HEK293 (cell line): ENCODE results near the gene PANX2.

ENCODE experiments used
- CTCF ChIA-PET: fragments of 350-600 bp; formaldehyde crosslinking; extraction: SDS; loops from one replicate; lab custom pipeline; 2021; ENCODE audit warnings: antibody characterized with exemption; lab: Yijun Ruan, JAX
- POLR2A ChIA-PET: fragments of 300-600 bp; formaldehyde crosslinking; extraction: SDS; loops from one replicate; lab custom pipeline; 2020; ENCODE audit warnings: antibody characterized with exemption, inconsistent platforms; lab: Yijun Ruan, JAX
- H3K27ac ChIP-seq: fragments of 200-500 bp; sonication (Bioruptor generic); 2 replicates; pipeline ENCODE4 v1.5.1; 2014; ENCODE audit warnings: low read depth, low read length, control low read depth, inconsistent platforms; ENCODE audit errors: extremely low read depth
- H3K36me3 ChIP-seq, 2 experiments: fragments of 200-500 bp in 1 of 2; sonication (Bioruptor generic) in 1 of 2; 1 replicate in 1 of 2; 2 replicates in 1 of 2; pipeline ENCODE4 v1.5.1; 2014 to 2017; ENCODE audit warnings: inconsistent platforms in 2 of 2, low read length in 2 of 2; ENCODE audit not compliant: control insufficient read depth in 2 of 2, insufficient read depth in 1 of 2
- H3K4me1 ChIP-seq: fragments of 200-500 bp; sonication (Bioruptor generic); 2 replicates; pipeline ENCODE4 v1.5.1; 2014; ENCODE audit warnings: mild to moderate bottlenecking, low read length, inconsistent platforms; ENCODE audit not compliant: control insufficient read depth, insufficient read depth
- H3K4me3 ChIP-seq: 2 replicates; pipeline ENCODE4 v1.5.1; 2011; ENCODE audit warnings: low read depth, mild to moderate bottlenecking, control low read depth, low read length, moderate library complexity
- H3K9me3 ChIP-seq: fragments of 200-500 bp; sonication (Bioruptor generic); 2 replicates; pipeline ENCODE4 v1.5.1; 2014; ENCODE audit warnings: low read depth, low read length, inconsistent platforms; ENCODE audit not compliant: control insufficient read depth, insufficient read depth
- EGR2 ChIP-seq: fragments of 450-650 bp; formaldehyde crosslinking; IDR thresholded peaks from 2 replicates; pipeline ENCODE4 v1.5.1; 2016; ENCODE audit warnings: low read depth, missing biosample characterization, missing genetic modification characterization
- FEZF1 ChIP-seq: fragments of 450-650 bp; formaldehyde crosslinking; IDR thresholded peaks from 2 replicates; pipeline ENCODE4 v1.5.1; 2016; ENCODE audit warnings: missing biosample characterization, missing genetic modification characterization
- GLIS2 ChIP-seq: fragments of 450-650 bp; formaldehyde crosslinking; IDR thresholded peaks from 2 replicates; pipeline ENCODE4 v1.5.1; 2016; ENCODE audit warnings: missing biosample characterization, missing genetic modification characterization
- IKZF3 ChIP-seq: fragments of 450-650 bp; IDR thresholded peaks from 2 replicates; pipeline ENCODE4 v1.5.0; 2018; ENCODE audit warnings: missing biosample characterization, mild to moderate bottlenecking, missing genetic modification characterization, moderate library complexity
- KLF8 ChIP-seq: fragments of 450-650 bp; formaldehyde crosslinking; IDR thresholded peaks from 2 replicates; pipeline ENCODE4 v1.5.1; 2016; ENCODE audit warnings: missing biosample characterization, missing genetic modification characterization
- SCRT2 ChIP-seq: fragments of 450-650 bp; formaldehyde crosslinking; IDR thresholded peaks from 2 replicates; pipeline ENCODE4 v1.5.1; 2016; ENCODE audit warnings: missing biosample characterization, missing genetic modification characterization
- ZFHX2 ChIP-seq: fragments of 450-650 bp; formaldehyde crosslinking; conservative IDR thresholded peaks from 2 replicates; pipeline ENCODE4 v1.5.1; 2016; ENCODE audit warnings: missing biosample characterization, missing genetic modification characterization
- ZNF121 ChIP-seq: fragments of 450-650 bp; formaldehyde crosslinking; IDR thresholded peaks from 2 replicates; pipeline ENCODE4 v1.5.1; 2016; ENCODE audit warnings: missing biosample characterization, missing genetic modification characterization
- ZNF157 ChIP-seq: fragments of 450-650 bp; formaldehyde crosslinking; IDR thresholded peaks from 2 replicates; pipeline ENCODE4 v1.5.1; 2016; ENCODE audit warnings: missing biosample characterization, missing genetic modification characterization
- ZNF16 ChIP-seq: fragments of 450-650 bp; formaldehyde crosslinking; IDR thresholded peaks from 2 replicates; pipeline ENCODE4 v1.5.1; 2016; ENCODE audit warnings: low read depth, missing biosample characterization, missing genetic modification characterization
- ZNF174 ChIP-seq: fragments of 450-650 bp; formaldehyde crosslinking; IDR thresholded peaks from 2 replicates; pipeline ENCODE4 v1.5.0; 2017; ENCODE audit warnings: missing biosample characterization, mild to moderate bottlenecking, missing genetic modification characterization
- ZNF549 ChIP-seq: fragments of 450-650 bp; IDR thresholded peaks from 2 replicates; pipeline ENCODE4 v1.5.1; 2018; ENCODE audit warnings: missing biosample characterization, missing genetic modification characterization, mild to moderate bottlenecking, inconsistent platforms, moderate library complexity
- ZNF660 ChIP-seq: fragments of 450-650 bp; IDR thresholded peaks from 2 replicates; pipeline ENCODE4 v1.5.1; 2018; ENCODE audit warnings: missing biosample characterization, mild to moderate bottlenecking, missing genetic modification characterization
- ZNF670 ChIP-seq: fragments of 450-650 bp; formaldehyde crosslinking; IDR thresholded peaks from 2 replicates; pipeline ENCODE4 v1.5.1; 2016; ENCODE audit warnings: missing biosample characterization, missing genetic modification characterization, low read depth
- ZNF768 ChIP-seq: fragments of 450-650 bp; formaldehyde crosslinking; IDR thresholded peaks from 2 replicates; pipeline ENCODE4 v1.5.1; 2018; ENCODE audit warnings: missing biosample characterization, mild to moderate bottlenecking, missing genetic modification characterization
- TF ChIP-seq, protein P1 (sequence below): fragments of 450-650 bp; formaldehyde crosslinking; IDR thresholded peaks from 2 replicates; pipeline ENCODE4 v1.5.1; 2016; ENCODE audit warnings: missing biosample characterization, missing genetic modification characterization
- TF ChIP-seq, protein P2 (sequence below): fragments of 450-650 bp; formaldehyde crosslinking; IDR thresholded peaks from 2 replicates; pipeline ENCODE4 v1.5.1; 2016; ENCODE audit warnings: missing biosample characterization, missing genetic modification characterization

Gene PANX2

GRCh38 chr22:50208939-50209892 is 38.7 kb downstream of the PANX2 start:
- ChIA-PET CTCF (interaction anchor here (0.5 to 2.0 kb wide), 12 partner anchors 26 to 443 kb away, joined by 3 to 6 read pairs (median 4); no protein-coding TSS in a partner anchor), POLR2A (interaction anchor here (0.7 to 1.1 kb wide), 2 partner anchors 34 to 247 kb away, joined by 3 to 4 read pairs; no protein-coding TSS in a partner anchor)
- H3K36me3 ChIP-seq, result peaks cover 28 to 88% of the 10 kb centered on the region in 2 experiments
- H3K4me3 ChIP-seq, result no peak overlapping the region
- TF ChIP-seq EGR2 (tag by site-specific recombination) (peak; percentile 31; the same call in 1 of the 2 replicates), SCRT2 (tag by site-specific recombination) (no peak), ZFHX2 (tag by site-specific recombination) (peak; percentile 52), ZNF157 (peak; percentile 54; the same call in 1 of the 2 replicates), ZNF549 (no peak), GLIS2 (tag by site-specific recombination) (peak; percentile 33)
- no peaks in the 10 kb centered on the region for H3K4me1 ChIP-seq
- no peak overlapping the region for H3K27ac ChIP-seq
- no peaks in the 10 kb centered on the region for H3K9me3 ChIP-seq

GRCh38 chr22:50209893-50210292 is 39.4 kb downstream of the PANX2 start:
- Histone ChIP-seq H3K9me3 (no peaks in the 10 kb centered on the region), H3K27ac (no peak overlapping the region), H3K4me3 (no peak overlapping the region), H3K36me3 (peaks cover 30 to 89% of the 10 kb centered on the region in 2 experiments), H3K4me1 (no peaks in the 10 kb centered on the region)
- ChIA-PET POLR2A (no interaction called here), CTCF (interaction anchor here (1.2 to 2.7 kb wide), 2 partner anchors 33 to 60 kb away, joined by 4 to 24 read pairs; no protein-coding TSS in a partner anchor)
- TF ChIP-seq ZNF549 (no peak), FEZF1 (tag by site-specific recombination) (no peak), KLF8 (tag by site-specific recombination) (peak; percentile 32; the same call in 1 of the 2 replicates), IKZF3 (tag by site-specific recombination) (no peak), ZNF768 (tag by site-specific recombination) (peak; percentile 31; the same call in 1 of the 2 replicates)
- TF ChIP-seq, protein P1, sequence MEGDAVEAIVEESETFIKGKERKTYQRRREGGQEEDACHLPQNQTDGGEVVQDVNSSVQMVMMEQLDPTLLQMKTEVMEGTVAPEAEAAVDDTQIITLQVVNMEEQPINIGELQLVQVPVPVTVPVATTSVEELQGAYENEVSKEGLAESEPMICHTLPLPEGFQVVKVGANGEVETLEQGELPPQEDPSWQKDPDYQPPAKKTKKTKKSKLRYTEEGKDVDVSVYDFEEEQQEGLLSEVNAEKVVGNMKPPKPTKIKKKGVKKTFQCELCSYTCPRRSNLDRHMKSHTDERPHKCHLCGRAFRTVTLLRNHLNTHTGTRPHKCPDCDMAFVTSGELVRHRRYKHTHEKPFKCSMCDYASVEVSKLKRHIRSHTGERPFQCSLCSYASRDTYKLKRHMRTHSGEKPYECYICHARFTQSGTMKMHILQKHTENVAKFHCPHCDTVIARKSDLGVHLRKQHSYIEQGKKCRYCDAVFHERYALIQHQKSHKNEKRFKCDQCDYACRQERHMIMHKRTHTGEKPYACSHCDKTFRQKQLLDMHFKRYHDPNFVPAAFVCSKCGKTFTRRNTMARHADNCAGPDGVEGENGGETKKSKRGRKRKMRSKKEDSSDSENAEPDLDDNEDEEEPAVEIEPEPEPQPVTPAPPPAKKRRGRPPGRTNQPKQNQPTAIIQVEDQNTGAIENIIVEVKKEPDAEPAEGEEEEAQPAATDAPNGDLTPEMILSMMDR (tag by site-specific recombination), result peak; percentile 70
- TF ChIP-seq, protein P2, sequence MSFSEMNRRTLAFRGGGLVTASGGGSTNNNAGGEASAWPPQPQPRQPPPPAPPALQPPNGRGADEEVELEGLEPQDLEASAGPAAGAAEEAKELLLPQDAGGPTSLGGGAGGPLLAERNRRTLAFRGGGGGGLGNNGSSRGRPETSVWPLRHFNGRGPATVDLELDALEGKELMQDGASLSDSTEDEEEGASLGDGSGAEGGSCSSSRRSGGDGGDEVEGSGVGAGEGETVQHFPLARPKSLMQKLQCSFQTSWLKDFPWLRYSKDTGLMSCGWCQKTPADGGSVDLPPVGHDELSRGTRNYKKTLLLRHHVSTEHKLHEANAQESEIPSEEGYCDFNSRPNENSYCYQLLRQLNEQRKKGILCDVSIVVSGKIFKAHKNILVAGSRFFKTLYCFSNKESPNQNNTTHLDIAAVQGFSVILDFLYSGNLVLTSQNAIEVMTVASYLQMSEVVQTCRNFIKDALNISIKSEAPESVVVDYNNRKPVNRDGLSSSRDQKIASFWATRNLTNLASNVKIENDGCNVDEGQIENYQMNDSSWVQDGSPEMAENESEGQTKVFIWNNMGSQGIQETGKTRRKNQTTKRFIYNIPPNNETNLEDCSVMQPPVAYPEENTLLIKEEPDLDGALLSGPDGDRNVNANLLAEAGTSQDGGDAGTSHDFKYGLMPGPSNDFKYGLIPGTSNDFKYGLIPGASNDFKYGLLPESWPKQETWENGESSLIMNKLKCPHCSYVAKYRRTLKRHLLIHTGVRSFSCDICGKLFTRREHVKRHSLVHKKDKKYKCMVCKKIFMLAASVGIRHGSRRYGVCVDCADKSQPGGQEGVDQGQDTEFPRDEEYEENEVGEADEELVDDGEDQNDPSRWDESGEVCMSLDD (tag by site-specific recombination), result no peak

DNA sequence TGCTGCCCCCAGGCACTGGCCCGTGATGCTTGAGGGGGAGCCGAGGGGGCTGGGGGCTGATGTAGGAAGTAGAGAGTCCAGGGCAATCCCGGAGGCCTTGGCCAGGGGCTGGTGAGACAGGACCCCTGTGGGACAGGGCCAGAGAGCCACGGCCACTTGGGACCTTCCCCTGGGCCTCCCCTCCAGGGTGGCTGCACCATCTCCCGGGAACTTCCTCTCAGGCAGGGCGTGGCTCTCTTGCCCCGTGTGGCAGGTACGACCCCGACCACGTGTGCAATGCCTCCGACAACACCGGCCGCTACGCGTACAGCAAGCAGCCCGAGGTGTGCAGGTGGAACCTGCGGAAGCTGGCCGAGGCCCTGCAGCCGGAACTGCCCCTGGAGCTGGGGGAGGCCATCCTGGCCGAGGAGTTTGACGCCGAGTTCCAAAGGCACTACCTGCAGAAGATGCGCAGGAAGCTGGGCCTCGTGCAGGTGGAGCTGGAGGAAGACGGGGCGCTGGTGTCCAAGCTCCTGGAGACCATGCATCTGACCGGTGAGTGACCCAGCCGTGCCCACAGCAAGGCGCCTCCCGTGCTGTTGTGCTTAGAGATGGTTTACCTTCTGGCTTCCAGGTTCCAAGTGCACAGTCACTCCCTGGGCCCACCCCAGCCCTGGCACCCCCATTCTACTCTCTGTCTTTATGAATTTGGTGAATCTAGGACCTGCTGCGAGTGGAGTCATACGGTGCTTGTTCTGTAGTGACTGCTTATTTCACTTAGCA is 40.0 kb downstream of the PANX2 start:
- Histone ChIP-seq H3K4me3 (no peak overlapping the region), H3K9me3 (no peaks in the 10 kb centered on the region), H3K27ac (no peak overlapping the region), H3K36me3 (peaks cover 33 to 90% of the 10 kb centered on the region in 2 experiments), H3K4me1 (no peaks in the 10 kb centered on the region)
- TF ChIP-seq ZNF174 (no peak), ZNF670 (tag by site-specific recombination) (no peak), ZNF660 (tag by site-specific recombination) (no peak), ZNF16 (tag by site-specific recombination) (no peak), ZNF121 (tag by site-specific recombination) (0 out of 2 replicates have a peak, but pooled peaks have one; percentile 7)
- ChIA-PET POLR2A (no interaction called here), CTCF (interaction anchor here (2.7 kb wide), 1 partner anchor 60 kb away, joined by 24 read pairs; no protein-coding TSS in a partner anchor)
